Activated CD8-positive, alpha-beta memory T cell treated with anti-CD3 and anti-CD28 coated beads, Interleukin-2, amount 50 U/mL, for 24 hours (primary cell): ENCODE results near the gene SYVN1.
"Not testable (repeated sequence)": the region's sequence is repeated elsewhere in the genome, so short reads cannot be mapped to it uniquely, and the experiment has no call there.

Experiments
- DNase-seq: peaks from one replicate; pipeline ENCODE4 v3.0.0-alpha.2; 2020; ENCODE audit errors: extremely low read depth

Gene SYVN1

GRCh38 chr11:65134240-65134951 lies at the start of gene SYVN1:
SYVN1 (minus strand) TSS chr11:65134519; CDS start chr11:65133601, 918 bp downstream.
- DNase-seq, result peak; percentile 83

GRCh38 chr11:65183201-65183891 lies 49.0 kb upstream of the SYVN1 start:
- no peak for DNase-seq

GRCh38 chr11:65182258-65183170 lies 48.2 kb upstream of the SYVN1 start:
- DNase-seq, result no peak

- DNase-seq, result peak; percentile 62
These were observed 47.4 kb upstream of the SYVN1 start, which contains the start of gene CAPN1 for GRCh38 chr11:65181569-65182257. CAPN1 (plus strand) TSS chr11:65181928; CDS start chr11:65182702, 774 bp downstream.

- DNase-seq, result no peak
These were observed 46.7 kb upstream of the SYVN1 start for GRCh38 chr11:65180877-65181568.

- not testable (repeated sequence) for DNase-seq
These were observed 40.3 kb upstream of the SYVN1 start for GRCh38 chr11:65174571-65175010.

- DNase-seq, result no peak
These were observed 38.3 kb upstream of the SYVN1 start for GRCh38 chr11:65172600-65172999.

GRCh38 chr11:65170058-65170534 lies 35.8 kb upstream of the SYVN1 start, which contains the start of gene SPDYC:
SPDYC (plus strand) TSS chr11:65170233; CDS start chr11:65171358, 1,125 bp downstream.
- DNase-seq, result no peak

- no peak for DNase-seq
These were observed 34.9 kb upstream of the SYVN1 start for GRCh38 chr11:65169164-65169641.

- no peak for DNase-seq
These were observed 33.3 kb upstream of the SYVN1 start for GRCh38 chr11:65167656-65168055.

- no peak for DNase-seq
These were observed 32.6 kb upstream of the SYVN1 start for GRCh38 chr11:65166893-65167292.

GRCh38 chr11:65165410-65166317 lies 31.3 kb upstream of the SYVN1 start:
- DNase-seq, result no peak

GRCh38 chr11:65163684-65164083 lies 29.4 kb upstream of the SYVN1 start:
- no peak for DNase-seq

GRCh38 chr11:65160643-65161042 lies 26.3 kb upstream of the SYVN1 start:
- no peak for DNase-seq

- DNase-seq, result no peak
These were observed 24.7 kb upstream of the SYVN1 start for GRCh38 chr11:65159012-65159411.

GRCh38 chr11:65157336-65157735 lies 23.0 kb upstream of the SYVN1 start:
- DNase-seq, result no peak

- DNase-seq, result no peak
These were observed 22.6 kb upstream of the SYVN1 start for GRCh38 chr11:65156926-65157325.

- no peak for DNase-seq
These were observed 21.9 kb upstream of the SYVN1 start for GRCh38 chr11:65156256-65156655.

- no peak for DNase-seq
These were observed 17.8 kb upstream of the SYVN1 start for GRCh38 chr11:65152122-65152521.
